H9 (cell line): ENCODE data around the gene ZNF646. TPM values are rescaled to one million over a fixed set of nuclear protein-coding genes. Genes with fewer than 3 reads are reported as not detected.
A peak's percentile ranks its signal among the peaks of the same experiment; 100 is the strongest.

Source experiments
- DNase-seq: peaks from one replicate; pipeline ENCODE4 v3.0.0-alpha.2; 2017
- H2AFZ ChIP-seq: one replicate; pipeline ENCODE4 v1.6.1; 2013; ENCODE audit warnings: mild to moderate bottlenecking, low read length, control low read depth, moderate library complexity
- H2AK5ac ChIP-seq: 2 replicates; pipeline ENCODE4 v1.6.1; 2013; ENCODE audit warnings: low read length, control low read depth, mixed read lengths; ENCODE audit not compliant: insufficient read length
- H2BK120ac ChIP-seq: one replicate; pipeline ENCODE4 v1.6.1; 2013; ENCODE audit warnings: low read depth, mild to moderate bottlenecking, low read length, control low read depth, inconsistent platforms; ENCODE audit not compliant: poor library complexity, severe bottlenecking
- H2BK12ac ChIP-seq: 2 replicates; pipeline ENCODE4 v1.6.1; 2013; ENCODE audit warnings: low read length, control low read depth, mixed read lengths, low read depth; ENCODE audit not compliant: insufficient read length
- H2BK15ac ChIP-seq: 2 replicates; pipeline ENCODE4 v1.6.1; 2013; ENCODE audit warnings: low read depth, low read length, control low read depth
- H2BK20ac ChIP-seq: one replicate; pipeline ENCODE4 v1.6.1; 2013; ENCODE audit warnings: low read depth, mild to moderate bottlenecking, low read length, control low read depth, inconsistent platforms; ENCODE audit not compliant: poor library complexity, severe bottlenecking
- H2BK5ac ChIP-seq: 2 replicates; pipeline ENCODE4 v1.6.1; 2013; ENCODE audit warnings: low read length, control low read depth, mixed read lengths; ENCODE audit not compliant: insufficient read length
- H3K14ac ChIP-seq: 2 replicates; pipeline ENCODE4 v1.6.1; 2013; ENCODE audit warnings: low read length, control low read depth; ENCODE audit not compliant: insufficient read depth
- H3K18ac ChIP-seq: 2 replicates; pipeline ENCODE4 v1.6.1; 2013; ENCODE audit warnings: low read depth, mild to moderate bottlenecking, mixed read lengths, low read length, control low read depth; ENCODE audit not compliant: insufficient read length
- H3K23ac ChIP-seq: 2 replicates; pipeline ENCODE4 v1.6.1; 2013; ENCODE audit warnings: low read length, control low read depth, mixed read lengths, low read depth; ENCODE audit not compliant: insufficient read length
- H3K23me2 ChIP-seq: 2 replicates; pipeline ENCODE4 v1.6.1; 2013; ENCODE audit warnings: low read depth, mild to moderate bottlenecking, mixed read lengths, low read length, control low read depth; ENCODE audit not compliant: insufficient read length, poor library complexity, severe bottlenecking
- H3K27ac ChIP-seq: 2 replicates; pipeline ENCODE4 v1.5.1; 2013; ENCODE audit warnings: low read length, control low read depth, mixed read lengths, low read depth; ENCODE audit not compliant: insufficient read length
- H3K27me3 ChIP-seq: 2 replicates; pipeline ENCODE4 v1.6.1; 2013; ENCODE audit warnings: low read length, control low read depth, inconsistent platforms; ENCODE audit not compliant: insufficient read depth
- H3K4ac ChIP-seq: 2 replicates; pipeline ENCODE4 v1.6.1; 2013; ENCODE audit warnings: low read depth, mild to moderate bottlenecking, control low read depth, inconsistent platforms, low read length, moderate library complexity
- H3K4me1 ChIP-seq: 2 replicates; pipeline ENCODE4 v1.6.1; 2013; ENCODE audit warnings: low read length, control low read depth, inconsistent platforms; ENCODE audit not compliant: insufficient read depth
- H3K4me2 ChIP-seq: 2 replicates; pipeline ENCODE4 v1.6.1; 2013; ENCODE audit warnings: low read length, control low read depth, mixed read lengths; ENCODE audit not compliant: insufficient read length, insufficient read depth
- H3K56ac ChIP-seq: 2 replicates; pipeline ENCODE4 v1.6.1; 2013; ENCODE audit warnings: low read depth, mild to moderate bottlenecking, mixed read lengths, low read length, control low read depth; ENCODE audit not compliant: insufficient read length
- H3K79me1 ChIP-seq: 2 replicates; pipeline ENCODE4 v1.6.1; 2013; ENCODE audit warnings: low read depth, mild to moderate bottlenecking, moderate library complexity, low read length, control low read depth, inconsistent platforms; ENCODE audit not compliant: insufficient read depth, poor library complexity, severe bottlenecking
- H3K79me2 ChIP-seq: 2 replicates; pipeline ENCODE4 v1.6.1; 2013; ENCODE audit warnings: low read length, control low read depth, inconsistent platforms; ENCODE audit not compliant: insufficient read depth
- H3K9ac ChIP-seq: 2 replicates; pipeline ENCODE4 v1.6.1; 2013; ENCODE audit warnings: low read length, control low read depth, mixed read lengths; ENCODE audit not compliant: insufficient read length; ENCODE audit errors: extremely low read depth
- H3K9me3 ChIP-seq: one replicate; pipeline ENCODE4 v1.6.1; 2013; ENCODE audit warnings: low read depth, low read length, inconsistent platforms; ENCODE audit not compliant: control insufficient read depth
- H3T11ph ChIP-seq: one replicate; pipeline ENCODE4 v1.6.1; 2013; ENCODE audit warnings: mild to moderate bottlenecking, low read length, control low read depth, inconsistent platforms
- H4K20me1 ChIP-seq: one replicate; pipeline ENCODE4 v1.6.1; 2013; ENCODE audit not compliant: control insufficient read depth, insufficient read length, insufficient read depth
- H4K5ac ChIP-seq: 2 replicates; pipeline ENCODE4 v1.6.1; 2013; ENCODE audit warnings: low read depth, mild to moderate bottlenecking, mixed read lengths, low read length, control low read depth; ENCODE audit not compliant: insufficient read length
- H4K8ac ChIP-seq: replicated peaks from 2 replicates; pipeline ENCODE4 v1.6.1; 2013; ENCODE audit warnings: low read length, control low read depth, mixed read lengths, low read depth; ENCODE audit not compliant: insufficient read length
- H4K91ac ChIP-seq: 2 replicates; pipeline ENCODE4 v1.6.1; 2013; ENCODE audit warnings: low read depth, mild to moderate bottlenecking, moderate library complexity, mixed read lengths, low read length, control low read depth; ENCODE audit not compliant: insufficient read length
- H3K27ac Mint-ChIP-seq, 3 experiments: 2 replicates in 2 of 3; 3 replicates in 1 of 3; pipeline ENCODE4 v1.8.0; 2020 to 2021; ENCODE audit warnings: mixed read lengths in 3 of 3, mild to moderate bottlenecking in 1 of 3, moderate library complexity in 1 of 3
- H3K27me3 Mint-ChIP-seq: 2 replicates; pipeline ENCODE4 v1.8.0; 2021; ENCODE audit warnings: low read depth, mild to moderate bottlenecking, moderate library complexity, mixed read lengths
- H3K36me3 Mint-ChIP-seq, 3 experiments: 2 replicates in 2 of 3; 3 replicates in 1 of 3; pipeline ENCODE4 v1.8.0; 2020 to 2021; ENCODE audit warnings: low read depth in 3 of 3, mixed read lengths in 3 of 3; ENCODE audit not compliant: insufficient read depth in 1 of 3
- H3K4me1 Mint-ChIP-seq, 2 experiments: 2 replicates each; pipeline ENCODE4 v1.8.0; 2020; ENCODE audit warnings: mixed read lengths in 2 of 2
- H3K4me3 Mint-ChIP-seq, 2 experiments: 2 replicates in 1 of 2; 3 replicates in 1 of 2; pipeline ENCODE4 v1.8.0; 2020 to 2021; ENCODE audit warnings: mild to moderate bottlenecking in 2 of 2, mixed read lengths in 2 of 2, moderate library complexity in 1 of 2
- H3K9me3 Mint-ChIP-seq, 2 experiments: 2 replicates in 1 of 2; 3 replicates in 1 of 2; pipeline ENCODE4 v1.8.0; 2020; ENCODE audit warnings: mild to moderate bottlenecking in 2 of 2, mixed read lengths in 2 of 2, moderate library complexity in 1 of 2
- CTCF ChIP-seq: fragments of 200-600 bp; sonication (generic); conservative IDR thresholded peaks from 3 replicates; pipeline ENCODE4 v1.8.0; 2021; ENCODE audit warnings: antibody characterized with exemption, mild to moderate bottlenecking
- WGBS: extraction: QIAGEN DNeasy Blood & Tissue Kit; methylation state at CpG from one replicate; pipeline ENCODE4 v1.1.7; 2013; ENCODE audit warnings: missing lambda C conversion rate, low lambda C conversion rate, mixed read lengths; ENCODE audit not compliant: insufficient read length; ENCODE audit errors: extremely low coverage; 5-methylcytosine and 5-hydroxymethylcytosine counted together
- total RNA-seq: library from RNA; stranded (reverse); gene quantifications from 2 replicates; pipeline ENCODE4 v1.2.1, GENCODE V29; 2021

ZNF646 gene
- total RNA-seq, 1 experiment from 2014 or later, result 29.2 TPM

- H3K56ac ChIP-seq, result no peak overlapping the region
- no peak overlapping the region for H3K4ac ChIP-seq
- H2AK5ac ChIP-seq, result no peak overlapping the region
- H4K8ac ChIP-seq, result no peak overlapping the region
- peaks cover 2% of the 10 kb centered on the region; the same call in 1 of the 2 replicates for H3K79me2 ChIP-seq
- no peak for TF ChIP-seq CTCF
- H3K14ac ChIP-seq, result no peak overlapping the region
- H2BK15ac ChIP-seq, result no peak overlapping the region
- Mint-ChIP-seq H3K27ac (no peak overlapping the region), H3K36me3 (peaks cover 5 to 22% (median 22%) of the 10 kb centered on the region in 3 experiments; a peak in 6 of 7 replicates), H3K4me3 (peak overlapping the region; percentile 92 to 99), H3K4me1 (peaks cover 9 to 15% of the 10 kb centered on the region in 2 experiments), H3K27me3 (no peaks in the 10 kb centered on the region; the same call in 1 of the 2 replicates), H3K9me3 (no peaks in the 10 kb centered on the region; a peak in 1 of 5 replicates)
- peak; percentile 69 for DNase-seq
- no peaks in the 10 kb centered on the region for H3K9me3 ChIP-seq
- no peak overlapping the region for H3K27ac ChIP-seq
- no peak overlapping the region for H3K9ac ChIP-seq
- no CpG with 5 or more reads among the region's 17 CpGs for WGBS
- H4K5ac ChIP-seq, result no peak overlapping the region
- H3K27me3 ChIP-seq, result no peaks in the 10 kb centered on the region
- H4K91ac ChIP-seq, result no peak overlapping the region
- no peak overlapping the region for H3T11ph ChIP-seq
- H2BK20ac ChIP-seq, result no peak overlapping the region
- no peak overlapping the region for H3K18ac ChIP-seq
- H2BK12ac ChIP-seq, result no peak overlapping the region
- peaks cover 11% of the 10 kb centered on the region for H3K23me2 ChIP-seq
- no peak overlapping the region for H2BK5ac ChIP-seq
- peaks cover 2% of the 10 kb centered on the region for H3K79me1 ChIP-seq
- H4K20me1 ChIP-seq, result peaks cover 3% of the 10 kb centered on the region
- H2AFZ ChIP-seq, result no peak overlapping the region
- H3K4me2 ChIP-seq, result peak overlapping the region; percentile 52
- no peak overlapping the region for H3K23ac ChIP-seq
- H2BK120ac ChIP-seq, result no peak overlapping the region
- H3K4me1 ChIP-seq, result peaks cover 2% of the 10 kb centered on the region; the same call in 1 of the 2 replicates
Observed at GRCh38 chr16:31093132-31093703, 19.0 kb downstream of the ZNF646 start.
